K562 (cell line): ENCODE measurements around the gene EGR1. TPM values are rescaled to one million over a fixed set of nuclear protein-coding genes. Genes with fewer than 3 reads are reported as not detected.

Source experiments
- ATAC-seq: fragments of 200-7000 bp; cut with Tn5 transposase; 3 replicates; pipeline ENCODE4 v1.9.1; 2020; ENCODE audit warnings: moderate library complexity
- BruUV-seq: library from RNA; stranded (reverse); fragments of 400-500 nt; replicated peaks from 2 replicates; lab custom pipeline; 2021; lab: Mats Ljungman, UMichigan
- CTCF ChIA-PET: fragments of 300-600 bp; formaldehyde crosslinking; extraction: SDS; loops from one replicate; lab custom pipeline; 2021; ENCODE audit warnings: low intra/inter-chr PET ratio; lab: Yijun Ruan, JAX
- POLR2A ChIA-PET: fragments of 300-600, 350-650 bp; sonication (Branson Sonifier 250); formaldehyde crosslinking; extraction: SDS; loops from one replicate; lab custom pipeline; 2021; ENCODE audit warnings: antibody characterized with exemption, inconsistent platforms; lab: Yijun Ruan, JAX
- DNase-seq, 4 experiments: peaks; one replicate each; pipeline versions ENCODE4 v3.0.0 to v3.0.0-alpha.2; 2011 to 2018; ENCODE audit warnings: low spot score in 3 of 4, mixed read lengths in 3 of 4; ENCODE audit errors: extremely low read depth in 1 of 4
- FAIRE-seq: peaks from 2 replicates; lab custom pipeline; 2011; peaks lifted over from hg19 to GRCh38; lab: Jason Lieb, UNC
- H2AFZ ChIP-seq: 2 replicates; pipeline ENCODE4 v1.6.0; 2011; ENCODE audit warnings: low read depth, low read length, control low read depth, inconsistent platforms
- H3K27ac ChIP-seq: fragments of 200-600 bp; 3 replicates; pipeline ENCODE4 v1.8.0; 2011; ENCODE audit warnings: low read depth, mild to moderate bottlenecking, control low read depth, inconsistent platforms, low read length, moderate library complexity, mixed read lengths; ENCODE audit errors: extremely low read depth
- H3K27me3 ChIP-seq, 2 experiments: fragments of 300-600 bp in 1 of 2; 2 replicates in 1 of 2; 3 replicates in 1 of 2; pipeline versions ENCODE4 v1.6.0 to v1.8.0; 2011; ENCODE audit warnings: inconsistent platforms in 2 of 2, low read length in 2 of 2, mild to moderate bottlenecking in 1 of 2, mixed read lengths in 1 of 2, moderate library complexity in 1 of 2; ENCODE audit not compliant: control insufficient read depth in 2 of 2, insufficient read depth in 2 of 2
- H3K36me3 ChIP-seq: fragments of 300-600 bp; 3 replicates; pipeline ENCODE4 v1.8.0; 2011; ENCODE audit warnings: mild to moderate bottlenecking, low read length, inconsistent platforms; ENCODE audit not compliant: control insufficient read depth, insufficient read depth
- H3K4me1 ChIP-seq, 2 experiments: fragments of 200-600 bp in 1 of 2; replicated peaks in 1 of 2; 2 replicates in 1 of 2; 3 replicates in 1 of 2; pipeline versions ENCODE4 v1.5.1 to v1.8.0; 2011; ENCODE audit warnings: inconsistent platforms in 2 of 2, low read length in 2 of 2, mild to moderate bottlenecking in 1 of 2, mixed read lengths in 1 of 2, moderate library complexity in 1 of 2; ENCODE audit not compliant: control insufficient read depth in 2 of 2, insufficient read depth in 2 of 2
- H3K4me2 ChIP-seq: 2 replicates; pipeline ENCODE4 v1.6.1; 2011; ENCODE audit warnings: low read length, control low read depth, inconsistent platforms, mixed read lengths; ENCODE audit not compliant: insufficient read depth
- H3K4me3 ChIP-seq: fragments of 200-600 bp; sonication (generic), shearing (Covaris generic); 2 replicates; pipeline ENCODE4 v1.5.1; 2016; ENCODE audit warnings: control low read depth, inconsistent platforms
- H3K79me2 ChIP-seq: fragments of 200-600 bp; 3 replicates; pipeline ENCODE4 v1.8.0; 2011; ENCODE audit warnings: low read length, inconsistent platforms; ENCODE audit not compliant: control insufficient read depth, insufficient read depth
- H3K9ac ChIP-seq, 2 experiments: 2 replicates each; pipeline versions ENCODE4 v1.6.0 to v1.6.1; 2011; ENCODE audit warnings: low read depth in 2 of 2, low read length in 2 of 2, control low read depth in 1 of 2, inconsistent platforms in 1 of 2, mild to moderate bottlenecking in 1 of 2, mixed read lengths in 1 of 2; ENCODE audit not compliant: insufficient read depth in 1 of 2
- H3K9me1 ChIP-seq: one replicate; pipeline ENCODE4 v1.6.0; 2011; ENCODE audit warnings: inconsistent platforms, mild to moderate bottlenecking, low read length, moderate library complexity; ENCODE audit not compliant: control insufficient read depth, insufficient read depth
- H3K9me3 ChIP-seq: replicated peaks from 2 replicates; pipeline ENCODE4 v1.5.1; 2011; ENCODE audit warnings: low read depth, low read length, inconsistent platforms; ENCODE audit not compliant: control insufficient read depth, insufficient read depth
- H4K20me1 ChIP-seq: replicated peaks from 2 replicates; pipeline ENCODE4 v1.6.1; 2011; ENCODE audit warnings: low read length, inconsistent platforms, mixed read lengths; ENCODE audit not compliant: control insufficient read depth, insufficient read depth
- CBFA2T2 ChIP-seq: fragments of 450-650 bp; conservative IDR thresholded peaks from 2 replicates; pipeline ENCODE4 v1.6.1; 2017; ENCODE audit warnings: mild to moderate bottlenecking
- EWSR1 ChIP-seq: fragments of 450-650 bp; IDR thresholded peaks from 2 replicates; pipeline ENCODE4 v1.6.1; 2018; ENCODE audit warnings: borderline replicate concordance, mild to moderate bottlenecking, low read depth, moderate library complexity; ENCODE audit not compliant: partially characterized antibody
- JUN ChIP-seq, 2 experiments: sonication (generic) in 1 of 2; formaldehyde crosslinking in 1 of 2; IDR thresholded peaks; 2 replicates each; pipeline versions ENCODE4 v1.6.1 to v1.8.0; 2012 to 2022; ENCODE audit warnings: borderline replicate concordance in 2 of 2, mild to moderate bottlenecking in 2 of 2, improper control_type of control experiment in 1 of 2, low read depth in 1 of 2, low read length in 1 of 2, missing genetic modification reagents in 1 of 2
- RBM22 ChIP-seq: fragments of 200-400 bp; formaldehyde crosslinking; IDR thresholded peaks from 2 replicates; pipeline ENCODE4 v1.6.1; 2018; ENCODE audit warnings: low read length, low read depth; ENCODE audit not compliant: poor library complexity, severe bottlenecking
- RCOR1 ChIP-seq, 2 experiments: IDR thresholded peaks; 2 replicates each; pipeline ENCODE4 v1.6.1; 2012; ENCODE audit warnings: low read depth in 2 of 2, low read length in 2 of 2, borderline replicate concordance in 1 of 2, improper control_type of control experiment in 1 of 2
- RFX5 ChIP-seq: IDR thresholded peaks from 2 replicates; pipeline ENCODE4 v1.6.1; 2011; ENCODE audit warnings: low read depth, mild to moderate bottlenecking, improper control_type of control experiment, low read length
- SIN3A ChIP-seq, 2 experiments: fragments of 150-350 bp in 1 of 2; IDR thresholded peaks; 2 replicates each; pipeline ENCODE4 v1.6.1; 2011 to 2016; ENCODE audit warnings: borderline replicate concordance in 2 of 2, low read depth in 2 of 2, low read length in 2 of 2, mild to moderate bottlenecking in 2 of 2, moderate library complexity in 2 of 2; ENCODE audit not compliant: control insufficient read depth in 1 of 2
- SUPT5H ChIP-seq: fragments of 450-650 bp; IDR thresholded peaks from 2 replicates; pipeline ENCODE4 v1.6.1; 2016
- ZFX ChIP-seq: sonication (generic); formaldehyde crosslinking; IDR thresholded peaks from 2 replicates; pipeline ENCODE4 v1.8.0; 2022; ENCODE audit warnings: mild to moderate bottlenecking, missing genetic modification reagents, moderate library complexity
- ZNF217 ChIP-seq: sonication (generic); formaldehyde crosslinking; IDR thresholded peaks from 2 replicates; pipeline ENCODE4 v1.8.0; 2022; ENCODE audit warnings: mild to moderate bottlenecking, missing genetic modification reagents
- WGBS: fragments of 100-300 bp; shearing (Covaris generic); methylation state at CpG from one replicate; pipeline ENCODE4 v1.1.6; 2016; ENCODE audit warnings: low coverage, mixed read lengths; ENCODE audit not compliant: insufficient coverage; ENCODE audit errors: missing lambda C conversion rate; 5-methylcytosine and 5-hydroxymethylcytosine counted together
- in situ Hi-C: fragments of 300-500 bp; cut with MboI; formaldehyde crosslinking; loops from 4 replicates; pipeline ENCODE4 v1.15.0; 2018; ENCODE audit warnings: inconsistent platforms, mixed read lengths
- intact Hi-C: fragments of 100-400 bp; cut with micrococcal nuclease; formaldehyde crosslinking; loops from 2 replicates; pipeline ENCODE4 v1.14.2; 2022
- polyA plus RNA-seq, 8 experiments: library from polyadenylated mRNA; depleted of rRNA in 4 of 8; stranded (reverse) in 5 of 8; unstranded in 3 of 8; fragments of >200 nt; fragmentation: Nextera tagmentation in 2 of 8; fragmentation: Illumina TruSeq in 1 of 8; extraction: Ambion mirVana in 2 of 8; extraction: Trizol in 1 of 8; gene quantifications; 2 replicates each; pipeline versions ENCODE4 v1.2.1 to v1.2.3, GENCODE V29; 2011 to 2014; ENCODE audit warnings: inconsistent platforms in 1 of 8, missing spikeins in 1 of 8
- total RNA-seq, 7 experiments: library from RNA; depleted of rRNA in 6 of 7; stranded (reverse); fragments of >200 nt in 6 of 7; fragmentation: Illumina TruSeq in 2 of 7; extraction: Trizol in 2 of 7; gene quantifications; 2 replicates each; pipeline versions ENCODE4 v1.2.1 to v1.2.3, GENCODE V29; 2011 to 2021; ENCODE audit warnings: low replicate concordance in 1 of 7
- TF ChIP-seq, protein P1 (sequence below): sonication (generic); formaldehyde crosslinking; IDR thresholded peaks from 2 replicates; pipeline ENCODE4 v1.8.0; 2022; ENCODE audit warnings: mild to moderate bottlenecking, missing genetic modification reagents
- TF ChIP-seq, protein P2 (sequence below): fragments of 250-450 bp; sonication (Bioruptor Pico); IDR thresholded peaks from 2 replicates; pipeline ENCODE4 v1.4.0; 2020

EGR1 gene
- total and polyA plus RNA-seq, 9 of the 15 experiments (the other 6 are each of a cell fraction or from before 2014, with no cell fraction given), result 1.3 to 132 (median 21.5) TPM

DNA sequence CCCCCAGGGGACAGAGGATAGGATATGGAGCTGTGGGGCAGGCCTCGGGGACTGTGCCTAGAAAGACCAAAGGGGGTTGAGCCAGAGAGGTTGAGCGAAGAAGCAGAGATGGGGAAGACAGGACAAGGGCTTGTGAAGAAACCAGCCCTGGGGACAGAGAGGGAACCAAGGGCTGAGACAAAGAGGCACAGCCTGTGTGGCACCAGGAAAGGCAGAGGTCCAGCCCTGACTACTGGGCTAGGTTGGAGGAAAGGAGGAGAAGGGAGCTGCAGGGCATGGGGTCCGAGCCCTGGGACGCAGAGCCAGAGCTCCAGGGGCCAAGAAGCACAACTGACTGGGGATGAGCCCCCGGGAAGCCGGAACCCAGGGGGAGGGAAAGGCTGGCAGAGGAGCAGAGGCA lies 17.2 kb upstream of the EGR1 start:
- H3K9me3 ChIP-seq, result no peaks in the 10 kb centered on the region
- H3K36me3 ChIP-seq, result no peaks in the 10 kb centered on the region
- DNase-seq (no peak), ATAC-seq (no peak), FAIRE-seq (no peak)
- CTCF ChIA-PET, result no interaction called here
- BruUV-seq, result no TSS peak
- no peak overlapping the region for H3K27ac ChIP-seq
- H4K20me1 ChIP-seq, result no peaks in the 10 kb centered on the region
- no peaks in the 10 kb centered on the region for H3K79me2 ChIP-seq
- no peaks in the 10 kb centered on the region for H3K9me1 ChIP-seq
- POLR2A ChIA-PET, result interaction anchor here (2.1 to 3.1 kb wide), 3 partner anchors 45 to 103 kb away, joined by 6 to 21 read pairs (median 6); no protein-coding TSS in a partner anchor
- no peak overlapping the region for H2AFZ ChIP-seq
- in situ Hi-C loops (no loop called here), intact Hi-C loops (no loop called here)
- H3K4me1 ChIP-seq, result peaks cover 9 to 42% of the 10 kb centered on the region in 2 experiments; a peak in 4 of 5 replicates
- H3K9ac ChIP-seq, result no peak overlapping the region
- 28% methylated on average over 6 of the region's 6 CpGs for WGBS
- no peak overlapping the region for H3K4me2 ChIP-seq
- no peak overlapping the region for H3K4me3 ChIP-seq
- H3K27me3 ChIP-seq, result no peaks in the 10 kb centered on the region
- TF ChIP-seq RCOR1 (IDR thresholded peaks at IDR 0.05; ENCODE audit: borderline replicate concordance in 1 of 2, low read depth in 2 of 2, low read length in 2 of 2) (no peak), ZNF217 (no peak), SIN3A (IDR thresholded peaks at IDR 0.05; ENCODE audit: borderline replicate concordance in 2 of 2, control insufficient read depth in 1 of 2, low read depth in 2 of 2, low read length in 2 of 2) (no peak), ZFX (no peak), SUPT5H (no peak), CBFA2T2 (no peak), RFX5 (no peak), EWSR1 (no peak), JUN (IDR thresholded peaks at IDR 0.05; ENCODE audit: borderline replicate concordance, low read depth, low read length) (no peak), JUN (CRISPR knock-in tag; IDR thresholded peaks at IDR 0.05; ENCODE audit: borderline replicate concordance) (no peak), RBM22 (no peak)
- TF ChIP-seq, protein P1, sequence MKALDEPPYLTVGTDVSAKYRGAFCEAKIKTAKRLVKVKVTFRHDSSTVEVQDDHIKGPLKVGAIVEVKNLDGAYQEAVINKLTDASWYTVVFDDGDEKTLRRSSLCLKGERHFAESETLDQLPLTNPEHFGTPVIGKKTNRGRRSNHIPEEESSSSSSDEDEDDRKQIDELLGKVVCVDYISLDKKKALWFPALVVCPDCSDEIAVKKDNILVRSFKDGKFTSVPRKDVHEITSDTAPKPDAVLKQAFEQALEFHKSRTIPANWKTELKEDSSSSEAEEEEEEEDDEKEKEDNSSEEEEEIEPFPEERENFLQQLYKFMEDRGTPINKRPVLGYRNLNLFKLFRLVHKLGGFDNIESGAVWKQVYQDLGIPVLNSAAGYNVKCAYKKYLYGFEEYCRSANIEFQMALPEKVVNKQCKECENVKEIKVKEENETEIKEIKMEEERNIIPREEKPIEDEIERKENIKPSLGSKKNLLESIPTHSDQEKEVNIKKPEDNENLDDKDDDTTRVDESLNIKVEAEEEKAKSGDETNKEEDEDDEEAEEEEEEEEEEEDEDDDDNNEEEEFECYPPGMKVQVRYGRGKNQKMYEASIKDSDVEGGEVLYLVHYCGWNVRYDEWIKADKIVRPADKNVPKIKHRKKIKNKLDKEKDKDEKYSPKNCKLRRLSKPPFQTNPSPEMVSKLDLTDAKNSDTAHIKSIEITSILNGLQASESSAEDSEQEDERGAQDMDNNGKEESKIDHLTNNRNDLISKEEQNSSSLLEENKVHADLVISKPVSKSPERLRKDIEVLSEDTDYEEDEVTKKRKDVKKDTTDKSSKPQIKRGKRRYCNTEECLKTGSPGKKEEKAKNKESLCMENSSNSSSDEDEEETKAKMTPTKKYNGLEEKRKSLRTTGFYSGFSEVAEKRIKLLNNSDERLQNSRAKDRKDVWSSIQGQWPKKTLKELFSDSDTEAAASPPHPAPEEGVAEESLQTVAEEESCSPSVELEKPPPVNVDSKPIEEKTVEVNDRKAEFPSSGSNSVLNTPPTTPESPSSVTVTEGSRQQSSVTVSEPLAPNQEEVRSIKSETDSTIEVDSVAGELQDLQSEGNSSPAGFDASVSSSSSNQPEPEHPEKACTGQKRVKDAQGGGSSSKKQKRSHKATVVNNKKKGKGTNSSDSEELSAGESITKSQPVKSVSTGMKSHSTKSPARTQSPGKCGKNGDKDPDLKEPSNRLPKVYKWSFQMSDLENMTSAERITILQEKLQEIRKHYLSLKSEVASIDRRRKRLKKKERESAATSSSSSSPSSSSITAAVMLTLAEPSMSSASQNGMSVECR (CRISPR knock-in tag), result no peak
- TF ChIP-seq, protein P2, sequence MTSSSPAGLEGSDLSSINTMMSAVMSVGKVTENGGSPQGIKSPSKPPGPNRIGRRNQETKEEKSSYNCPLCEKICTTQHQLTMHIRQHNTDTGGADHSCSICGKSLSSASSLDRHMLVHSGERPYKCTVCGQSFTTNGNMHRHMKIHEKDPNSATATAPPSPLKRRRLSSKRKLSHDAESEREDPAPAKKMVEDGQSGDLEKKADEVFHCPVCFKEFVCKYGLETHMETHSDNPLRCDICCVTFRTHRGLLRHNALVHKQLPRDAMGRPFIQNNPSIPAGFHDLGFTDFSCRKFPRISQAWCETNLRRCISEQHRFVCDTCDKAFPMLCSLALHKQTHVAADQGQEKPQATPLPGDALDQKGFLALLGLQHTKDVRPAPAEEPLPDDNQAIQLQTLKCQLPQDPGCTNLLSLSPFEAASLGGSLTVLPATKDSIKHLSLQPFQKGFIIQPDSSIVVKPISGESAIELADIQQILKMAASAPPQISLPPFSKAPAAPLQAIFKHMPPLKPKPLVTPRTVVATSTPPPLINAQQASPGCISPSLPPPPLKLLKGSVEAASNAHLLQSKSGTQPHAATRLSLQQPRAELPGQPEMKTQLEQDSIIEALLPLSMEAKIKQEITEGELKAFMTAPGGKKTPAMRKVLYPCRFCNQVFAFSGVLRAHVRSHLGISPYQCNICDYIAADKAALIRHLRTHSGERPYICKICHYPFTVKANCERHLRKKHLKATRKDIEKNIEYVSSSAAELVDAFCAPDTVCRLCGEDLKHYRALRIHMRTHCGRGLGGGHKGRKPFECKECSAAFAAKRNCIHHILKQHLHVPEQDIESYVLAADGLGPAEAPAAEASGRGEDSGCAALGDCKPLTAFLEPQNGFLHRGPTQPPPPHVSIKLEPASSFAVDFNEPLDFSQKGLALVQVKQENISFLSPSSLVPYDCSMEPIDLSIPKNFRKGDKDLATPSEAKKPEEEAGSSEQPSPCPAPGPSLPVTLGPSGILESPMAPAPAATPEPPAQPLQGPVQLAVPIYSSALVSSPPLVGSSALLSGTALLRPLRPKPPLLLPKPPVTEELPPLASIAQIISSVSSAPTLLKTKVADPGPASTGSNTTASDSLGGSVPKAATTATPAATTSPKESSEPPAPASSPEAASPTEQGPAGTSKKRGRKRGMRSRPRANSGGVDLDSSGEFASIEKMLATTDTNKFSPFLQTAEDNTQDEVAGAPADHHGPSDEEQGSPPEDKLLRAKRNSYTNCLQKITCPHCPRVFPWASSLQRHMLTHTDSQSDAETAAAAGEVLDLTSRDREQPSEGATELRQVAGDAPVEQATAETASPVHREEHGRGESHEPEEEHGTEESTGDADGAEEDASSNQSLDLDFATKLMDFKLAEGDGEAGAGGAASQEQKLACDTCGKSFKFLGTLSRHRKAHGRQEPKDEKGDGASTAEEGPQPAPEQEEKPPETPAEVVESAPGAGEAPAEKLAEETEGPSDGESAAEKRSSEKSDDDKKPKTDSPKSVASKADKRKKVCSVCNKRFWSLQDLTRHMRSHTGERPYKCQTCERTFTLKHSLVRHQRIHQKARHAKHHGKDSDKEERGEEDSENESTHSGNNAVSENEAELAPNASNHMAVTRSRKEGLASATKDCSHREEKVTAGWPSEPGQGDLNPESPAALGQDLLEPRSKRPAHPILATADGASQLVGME (CRISPR knock-in tag), result no peak
